ENCODE results near the gene GADD45A. TPM values are rescaled to one million over a fixed set of nuclear protein-coding genes. Genes with fewer than 3 reads are reported as not detected.
A peak's percentile ranks its signal among the peaks of the same experiment; 100 is the strongest.

Gene GADD45A
- total RNA-seq, 1 experiment from 2014 or later = 46.0 TPM

DNA sequence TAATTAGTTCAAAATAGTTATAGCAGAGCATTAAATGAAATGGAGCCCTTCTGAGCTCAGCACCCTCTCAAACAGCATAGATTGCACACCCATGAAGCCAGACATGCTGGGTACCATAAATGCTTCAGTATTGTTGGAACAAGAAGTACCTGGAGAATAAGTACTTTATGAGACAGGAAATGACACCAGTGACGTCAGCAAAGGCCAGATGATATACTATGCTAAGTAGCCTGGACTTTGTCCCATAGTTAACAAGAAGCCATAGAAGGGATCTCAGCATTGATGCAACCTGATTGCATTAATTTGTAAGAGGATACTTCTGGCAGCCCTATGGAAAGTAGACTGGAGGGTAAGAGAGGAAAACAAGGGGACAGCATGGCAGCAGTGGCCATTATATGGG, 16.3 kb upstream of the GADD45A start:
- DNase-seq (ENCODE audit: low read depth) = no peak

DNA sequence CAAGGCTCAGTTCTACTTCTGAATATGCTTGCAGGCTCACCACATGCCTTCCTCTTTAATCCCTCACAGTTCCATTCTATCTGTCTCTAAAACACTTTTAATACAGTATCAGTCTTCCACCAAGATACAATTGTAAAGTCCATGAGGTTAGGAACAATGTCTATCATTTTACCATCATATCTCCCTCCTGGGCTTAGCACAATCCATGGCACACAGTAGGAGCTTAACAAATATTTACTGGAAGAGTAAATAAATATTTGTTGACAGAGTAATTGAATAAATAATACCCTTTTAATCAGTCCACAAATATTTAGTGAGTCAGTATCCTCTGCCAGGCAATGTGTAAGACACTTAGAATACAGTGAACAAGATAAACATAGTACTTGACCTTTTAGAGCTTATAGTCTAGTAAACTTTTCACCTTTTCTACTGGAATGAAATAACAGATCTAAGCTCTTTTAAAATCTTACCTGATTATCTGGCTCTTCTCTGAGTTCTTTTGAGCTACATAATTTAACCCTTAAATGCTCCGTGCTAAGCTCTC, 12.7 kb upstream of the GADD45A start:
- no peak for DNase-seq (ENCODE audit: low read depth)

DNA sequence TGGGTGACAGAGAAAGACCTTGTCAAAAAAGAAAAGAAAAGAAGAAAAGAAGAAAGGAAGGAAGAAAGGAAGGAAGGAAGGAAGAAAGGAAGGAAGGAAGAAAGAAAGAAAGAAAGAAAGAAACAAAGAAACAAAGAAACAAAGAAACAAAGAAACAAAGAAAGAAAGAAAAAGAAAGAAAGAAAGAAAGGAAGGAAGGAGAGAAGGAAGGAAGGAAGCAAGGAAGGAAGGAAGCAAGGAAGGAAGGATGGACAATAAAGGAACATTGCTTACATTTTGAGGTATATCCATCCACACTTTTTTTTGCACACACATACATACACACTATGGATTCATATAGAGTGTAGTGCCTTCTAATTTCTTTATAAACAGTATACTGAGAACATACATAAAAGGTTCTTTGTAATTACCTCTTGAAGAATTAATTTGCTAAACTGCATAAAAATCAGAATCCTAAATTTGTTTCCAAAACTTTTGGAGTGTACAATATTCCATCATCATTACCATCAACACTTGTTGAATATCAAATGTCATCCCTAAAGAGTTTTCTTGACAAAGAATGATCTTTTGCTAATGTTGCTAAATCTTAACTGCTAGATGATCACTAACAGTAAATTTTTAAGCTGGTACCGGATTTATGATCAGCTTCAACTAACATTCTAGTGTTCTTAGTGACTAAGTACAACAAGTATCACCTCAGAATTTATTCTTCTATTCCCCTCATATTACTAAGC, 11.4 kb upstream of the GADD45A start:
- no peak for DNase-seq (ENCODE audit: low read depth)

DNA sequence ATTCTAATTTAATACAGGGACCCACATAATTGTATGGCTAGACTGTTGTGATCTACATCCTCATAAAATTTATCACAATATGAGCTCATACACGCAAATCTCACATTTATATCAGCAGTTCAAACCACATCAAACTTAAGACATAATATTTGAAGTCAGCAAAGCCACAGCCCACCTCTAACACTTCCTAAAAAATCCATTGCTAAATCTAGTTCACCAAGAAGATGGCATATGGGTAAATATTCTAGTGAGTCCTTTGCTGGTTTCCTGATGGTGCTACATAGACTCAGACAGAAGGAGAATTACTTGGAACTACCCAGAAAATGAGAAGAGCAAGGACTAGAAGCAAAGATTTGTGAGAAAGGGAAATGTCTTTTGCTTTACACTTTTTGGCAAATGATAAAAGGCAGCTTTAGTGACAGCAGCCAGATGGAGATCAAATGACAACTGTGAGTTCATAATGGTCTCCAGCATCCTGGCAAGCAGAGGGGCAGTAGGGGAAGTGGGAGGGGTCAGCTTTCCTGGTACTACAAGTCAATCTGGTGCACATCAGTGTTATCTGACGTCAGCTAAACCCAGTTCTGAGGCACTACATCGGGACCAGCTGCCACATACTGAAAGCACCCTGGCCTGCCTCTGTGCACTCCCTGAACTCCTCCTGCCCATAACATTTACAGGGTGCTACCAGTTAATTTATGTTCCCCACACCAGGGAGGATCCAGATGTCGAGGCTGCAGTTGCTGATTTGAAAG, 10.6 kb upstream of the GADD45A start:
- peak; percentile 91 for DNase-seq (ENCODE audit: low read depth)

DNA sequence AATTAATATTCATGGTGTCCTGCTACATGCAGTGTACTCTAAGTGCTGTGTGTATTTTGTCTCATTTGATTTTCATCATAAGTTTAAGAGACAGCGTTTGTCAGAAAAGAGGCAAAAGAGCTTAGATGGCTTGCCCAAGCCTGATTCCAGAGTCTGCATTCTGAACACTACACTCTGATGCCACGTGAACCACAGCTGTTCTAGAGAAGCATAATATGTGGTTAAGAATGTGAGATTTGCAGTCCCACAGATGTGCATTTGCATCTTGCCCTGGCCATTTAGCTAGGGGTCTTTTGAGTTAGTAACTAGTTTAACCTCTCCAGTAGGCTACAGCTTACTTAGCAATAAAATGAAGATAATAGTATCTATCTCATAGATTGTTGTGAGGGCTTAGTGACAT, 9.2 kb upstream of the GADD45A start:
- peak; percentile 68 for DNase-seq (ENCODE audit: low read depth)

DNA sequence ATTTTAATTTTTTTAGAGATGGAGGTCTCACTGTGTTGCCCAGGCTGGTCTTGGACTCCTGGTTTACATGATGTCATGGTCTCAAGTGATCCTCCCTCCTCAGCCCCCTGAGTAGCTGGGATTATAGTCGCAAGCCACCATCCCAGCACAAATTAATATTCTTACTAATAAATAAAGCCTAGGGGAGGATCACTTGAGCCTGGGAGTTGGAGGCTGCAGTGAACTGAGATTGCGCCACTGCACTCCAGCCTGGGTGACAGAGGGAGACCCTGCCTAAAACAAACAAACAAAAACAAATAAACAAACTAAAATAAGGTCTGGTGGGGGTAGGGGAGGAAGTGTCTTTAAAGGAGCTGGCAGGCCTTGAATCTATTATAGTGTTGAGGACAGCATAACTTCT, 8.7 kb upstream of the GADD45A start:
- no peak for DNase-seq (ENCODE audit: low read depth)

DNA sequence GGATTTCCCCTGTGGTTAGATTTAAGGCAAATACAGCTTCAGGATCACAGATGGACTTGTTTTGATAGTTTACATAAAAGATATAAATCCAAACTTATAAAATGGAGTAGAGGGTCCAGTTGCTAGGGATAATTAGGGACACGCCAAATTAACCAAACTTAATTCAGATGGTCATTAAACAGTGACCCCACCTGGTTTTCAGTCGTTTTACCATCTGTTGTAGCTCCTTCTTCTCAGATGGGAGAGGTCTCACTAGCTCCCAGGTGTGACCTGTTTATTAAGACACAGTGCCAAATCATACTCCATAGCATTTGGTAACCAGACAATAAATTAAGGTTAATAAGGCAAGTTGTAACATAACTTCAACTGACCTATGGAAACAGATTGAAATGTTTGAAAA, 8.1 kb upstream of the GADD45A start:
- no peak for DNase-seq (ENCODE audit: low read depth)

DNA sequence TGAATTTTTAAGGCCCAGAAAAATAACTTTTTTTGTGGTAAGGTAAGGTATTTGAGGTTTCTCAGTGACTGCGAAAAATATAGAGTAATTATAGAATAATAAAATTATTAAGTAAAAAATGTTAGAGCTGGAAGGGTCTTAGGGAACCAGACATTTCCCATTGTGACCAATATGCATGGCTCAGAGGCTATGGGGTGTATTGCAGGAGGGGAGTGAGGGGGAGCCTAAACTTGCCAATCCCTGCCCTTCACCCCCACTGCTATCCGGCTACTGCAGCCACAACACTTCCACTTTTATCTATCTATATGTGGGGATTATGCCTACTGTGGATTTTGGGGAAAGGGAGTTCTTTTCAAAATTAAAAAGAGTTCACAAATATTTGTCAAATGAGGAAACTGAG, 7.6 kb upstream of the GADD45A start:
- no peak for DNase-seq (ENCODE audit: low read depth)

DNA sequence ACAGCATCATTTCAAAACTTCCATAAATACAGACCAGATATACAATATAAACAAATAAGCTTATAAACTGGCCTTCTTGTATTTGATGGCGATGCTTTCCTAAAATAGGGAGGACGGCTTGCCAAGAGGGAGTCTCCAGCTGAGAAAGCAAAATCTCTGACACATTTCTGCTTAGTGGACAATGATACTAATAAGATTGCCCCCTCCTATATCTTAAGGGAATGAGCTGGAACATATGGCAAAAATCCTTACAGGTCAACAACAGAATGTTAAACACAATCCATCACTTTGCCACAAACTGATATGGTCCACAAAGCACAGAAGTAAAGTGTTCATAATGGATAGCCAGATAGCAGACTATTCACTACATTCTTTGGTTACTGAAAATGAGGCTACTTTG, 7.1 kb upstream of the GADD45A start:
- DNase-seq (ENCODE audit: low read depth) = no peak

DNA sequence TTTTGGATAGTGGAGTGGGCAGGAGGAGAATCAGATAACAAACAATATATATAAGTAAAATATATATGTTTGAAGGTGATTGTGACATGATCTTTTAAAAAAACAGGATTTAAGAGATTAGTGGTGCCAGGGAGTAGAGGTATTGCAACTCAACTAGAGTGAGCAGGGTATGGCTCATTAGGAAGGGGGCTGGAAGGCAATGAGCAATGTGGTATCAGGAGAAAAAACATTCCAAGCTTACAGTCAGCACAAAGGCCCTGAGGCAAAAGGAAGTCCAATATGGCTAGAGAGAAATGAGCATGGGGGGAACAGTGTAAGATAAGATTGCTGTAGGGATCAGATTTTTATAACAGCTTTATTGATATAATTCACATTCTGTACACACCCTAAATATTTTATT, 5.3 kb upstream of the GADD45A start:
- peak; percentile 87 for DNase-seq (ENCODE audit: low read depth)

DNA sequence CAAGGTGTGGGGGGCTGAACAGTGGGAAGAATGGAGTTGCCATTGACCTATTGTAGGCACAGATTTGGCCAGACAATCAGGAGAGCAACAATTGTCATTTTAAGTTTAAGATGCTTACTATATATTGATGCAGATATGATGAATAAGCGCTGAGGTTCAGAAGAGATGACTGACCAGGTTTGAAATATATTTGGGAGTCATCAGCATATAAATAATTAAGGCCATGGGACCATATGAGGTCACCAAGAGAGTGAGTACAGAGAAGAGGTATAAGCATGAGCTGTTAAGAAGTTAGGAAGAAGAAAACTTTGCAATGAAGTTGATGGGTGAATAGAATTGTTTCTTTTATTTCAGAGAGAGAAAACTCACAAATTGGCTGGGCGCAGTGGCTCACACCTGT, 4.5 kb upstream of the GADD45A start:
- DNase-seq (ENCODE audit: low read depth) = no peak

DNA sequence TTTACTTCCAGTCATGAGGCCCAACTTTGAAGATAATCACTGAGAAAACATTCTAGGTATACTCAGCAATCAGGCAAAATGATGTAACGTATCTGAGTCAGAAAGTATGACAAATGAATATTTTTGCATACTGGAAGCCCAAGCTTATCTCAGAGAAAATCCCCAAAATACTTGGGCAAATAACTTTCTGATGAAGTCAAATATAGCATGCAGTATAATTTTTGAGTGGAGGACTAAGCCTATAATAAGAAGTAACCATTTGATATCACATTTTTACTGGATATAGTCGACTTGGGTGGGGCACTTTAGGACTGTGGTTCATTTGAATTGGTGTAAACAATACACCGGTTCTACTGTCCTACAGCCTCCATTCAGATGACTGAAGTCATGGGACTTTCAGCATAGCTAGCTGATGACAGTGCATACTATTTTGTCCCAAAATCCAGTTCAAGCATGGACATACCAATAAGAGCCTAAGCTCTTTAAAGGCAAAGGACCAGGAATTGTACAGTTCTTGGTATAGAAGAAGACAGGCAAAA, 2.3 kb upstream of the GADD45A start:
- DNase-seq (ENCODE audit: low read depth) = peak; percentile 74

DNA sequence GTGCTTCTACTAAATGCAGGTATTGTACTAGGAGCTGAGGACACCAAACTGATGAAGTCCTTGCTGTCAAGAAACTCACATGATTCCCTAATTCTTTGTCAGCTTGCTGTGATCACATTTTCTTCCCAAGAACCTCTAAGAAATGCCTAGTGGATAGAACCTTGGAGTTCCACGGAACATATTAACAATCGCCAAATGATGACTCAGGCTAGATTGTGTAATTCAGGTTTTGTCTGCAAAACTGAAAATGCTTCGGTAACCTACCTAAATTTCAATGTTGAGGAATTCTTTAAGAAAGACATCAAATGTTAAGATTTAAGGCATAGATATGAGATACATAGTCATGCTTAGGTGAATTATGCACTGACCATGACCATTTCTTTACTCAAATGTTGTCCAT, 1.7 kb upstream of the GADD45A start:
- peak; percentile 71 for DNase-seq (ENCODE audit: low read depth)

DNA sequence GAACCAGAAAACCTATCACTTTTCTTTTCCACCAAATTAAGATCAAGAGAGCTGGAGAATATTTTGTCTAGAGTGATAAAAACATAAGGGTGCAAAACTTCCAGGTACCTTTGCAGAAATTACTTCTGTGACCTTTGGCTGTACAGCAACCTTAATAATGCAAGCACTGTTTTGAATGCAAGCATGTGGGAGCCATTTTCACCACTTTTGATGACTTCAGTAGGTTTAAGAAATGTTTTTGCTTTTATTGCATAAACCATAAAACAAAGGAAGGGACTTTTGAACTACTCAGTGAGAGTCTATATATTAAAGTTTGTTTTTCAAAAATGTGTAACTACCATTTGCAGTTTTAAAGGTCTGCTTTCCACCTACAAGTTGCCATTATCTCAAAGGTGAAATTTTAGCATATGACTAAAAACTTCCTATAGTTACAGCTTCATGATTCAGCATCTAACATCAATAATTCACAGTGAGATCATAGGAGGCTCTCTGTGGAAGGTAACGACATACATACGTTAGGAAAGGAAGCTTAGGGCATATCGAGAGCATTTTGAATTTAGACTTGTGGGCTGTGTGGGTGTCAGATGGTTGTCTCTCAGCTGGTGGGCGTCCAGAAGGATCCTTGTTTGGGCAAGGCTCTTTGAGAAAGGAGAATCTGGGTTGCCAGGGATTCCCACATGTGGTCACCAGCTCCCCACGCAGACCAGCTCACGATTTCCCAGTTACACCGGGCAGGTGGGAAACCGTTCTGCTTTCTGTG, 1.1 kb upstream of the GADD45A start:
- DNase-seq (ENCODE audit: low read depth) = peak; percentile 35

DNA sequence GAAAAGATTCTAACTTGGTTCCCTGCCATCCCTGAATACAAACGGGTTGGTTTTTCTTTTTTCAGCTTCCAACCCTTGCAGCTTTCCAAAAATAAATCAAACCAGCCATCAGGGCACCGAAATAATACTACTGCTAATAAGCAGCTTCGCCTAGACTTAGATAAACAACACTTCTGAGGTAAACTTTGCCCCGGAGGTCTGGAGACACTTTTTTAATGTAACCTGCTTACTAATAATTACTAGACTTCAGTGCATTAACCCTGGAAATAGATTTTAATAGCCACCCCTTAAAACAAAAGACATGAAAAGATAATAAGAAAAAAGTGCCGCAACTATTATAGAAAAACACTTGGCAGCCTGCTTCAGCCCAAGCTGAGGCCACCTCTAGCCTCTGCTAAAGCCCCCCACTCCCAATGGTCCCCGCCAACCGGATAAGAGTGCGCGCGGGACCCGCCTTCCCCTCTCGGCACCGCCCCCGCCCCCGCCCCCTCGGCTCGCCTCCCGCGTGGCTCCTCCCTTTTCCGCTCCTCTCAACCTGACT, 405 bp upstream of the GADD45A start:
- DNase-seq (ENCODE audit: low read depth) = no peak

DNA sequence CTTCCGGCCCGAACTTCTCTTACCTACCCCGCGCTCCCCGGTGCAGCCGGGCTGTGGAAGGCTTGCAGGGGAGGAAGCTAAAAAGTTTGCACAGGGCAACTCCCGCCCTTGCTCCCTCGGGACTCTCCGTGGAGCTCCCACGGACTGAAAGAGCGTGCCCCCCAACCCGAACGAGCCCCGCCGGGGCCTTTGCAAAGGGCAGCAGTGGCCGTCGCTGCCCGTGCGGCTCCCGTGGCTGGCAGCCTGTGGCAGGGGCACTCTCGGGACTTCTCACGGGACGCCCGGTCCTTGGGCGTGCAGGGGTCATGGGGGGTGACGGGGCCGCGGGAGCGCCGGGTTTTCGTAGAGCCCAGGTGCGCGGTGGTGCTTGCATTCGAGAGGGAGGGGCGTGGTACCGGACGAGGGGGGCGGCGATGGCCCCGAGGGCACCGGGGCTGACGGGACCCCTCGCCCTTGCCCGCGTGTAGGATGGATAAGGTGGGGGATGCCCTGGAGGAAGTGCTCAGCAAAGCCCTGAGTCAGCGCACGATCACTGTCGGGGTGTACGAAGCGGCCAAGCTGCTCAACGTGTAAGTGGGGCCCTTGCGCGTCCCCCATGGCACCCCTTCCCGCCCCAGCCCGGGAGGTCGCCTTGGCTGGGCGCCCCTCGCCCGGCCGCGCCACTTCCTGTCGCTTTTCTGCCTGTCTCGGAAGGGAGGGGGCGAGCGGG, 711 bp downstream of the GADD45A start:
- DNase-seq (ENCODE audit: low read depth) = peak; percentile 46

DNA sequence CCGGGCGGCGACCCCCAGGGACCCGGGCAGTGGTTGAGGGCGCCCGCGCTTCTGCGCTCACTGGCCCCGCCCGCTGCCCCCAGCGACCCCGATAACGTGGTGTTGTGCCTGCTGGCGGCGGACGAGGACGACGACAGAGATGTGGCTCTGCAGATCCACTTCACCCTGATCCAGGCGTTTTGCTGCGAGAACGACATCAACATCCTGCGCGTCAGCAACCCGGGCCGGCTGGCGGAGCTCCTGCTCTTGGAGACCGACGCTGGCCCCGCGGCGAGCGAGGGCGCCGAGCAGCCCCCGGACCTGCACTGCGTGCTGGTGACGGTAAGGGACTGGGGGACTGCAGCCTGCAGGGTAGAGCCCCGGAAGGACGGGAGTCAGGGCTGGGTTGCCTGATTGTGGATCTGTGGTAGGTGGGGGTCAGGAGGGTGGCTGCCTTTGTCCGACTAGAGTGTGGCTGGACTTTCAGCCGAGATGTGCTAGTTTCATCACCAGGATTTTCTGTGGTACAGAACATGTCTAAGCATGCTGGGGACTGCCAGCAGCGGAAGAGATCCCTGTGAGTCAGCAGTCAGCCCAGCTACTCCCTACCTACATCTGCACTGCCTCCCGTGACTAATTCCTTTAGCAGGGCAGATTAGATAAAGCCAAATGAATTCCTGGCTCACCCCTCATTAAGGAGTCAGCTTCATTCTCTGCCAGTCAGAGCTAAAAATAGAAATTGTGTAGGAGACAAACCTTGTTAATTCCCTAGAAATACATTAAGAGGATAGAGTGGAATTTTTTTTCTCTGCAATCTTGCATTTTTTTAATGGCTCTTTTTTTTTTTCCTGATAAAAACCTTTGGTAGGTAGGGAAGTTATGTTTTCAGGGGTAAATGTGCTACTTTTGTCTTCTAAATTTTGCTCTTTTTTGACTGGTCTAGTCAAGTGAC, 1.5 kb downstream of the GADD45A start:
- DNase-seq (ENCODE audit: low read depth) = peak; percentile 100

DNA sequence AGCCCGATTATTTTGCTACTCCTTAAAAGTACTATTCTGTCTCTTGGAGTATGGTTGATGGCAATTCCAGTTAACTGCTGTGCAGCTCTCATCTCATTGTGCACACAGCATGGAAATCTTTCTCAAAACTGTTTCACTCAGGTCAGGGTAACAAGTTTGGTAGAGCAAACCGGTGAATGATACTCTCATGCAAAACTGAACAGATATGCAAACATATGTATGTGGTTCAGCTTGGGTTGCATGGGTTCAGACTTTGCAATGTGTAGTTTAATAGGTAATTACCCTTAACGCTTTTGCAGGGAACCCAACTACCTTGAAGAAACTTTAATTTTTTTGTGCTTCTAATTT, 2.2 kb downstream of the GADD45A start:
- no peak for DNase-seq (ENCODE audit: low read depth)

DNA sequence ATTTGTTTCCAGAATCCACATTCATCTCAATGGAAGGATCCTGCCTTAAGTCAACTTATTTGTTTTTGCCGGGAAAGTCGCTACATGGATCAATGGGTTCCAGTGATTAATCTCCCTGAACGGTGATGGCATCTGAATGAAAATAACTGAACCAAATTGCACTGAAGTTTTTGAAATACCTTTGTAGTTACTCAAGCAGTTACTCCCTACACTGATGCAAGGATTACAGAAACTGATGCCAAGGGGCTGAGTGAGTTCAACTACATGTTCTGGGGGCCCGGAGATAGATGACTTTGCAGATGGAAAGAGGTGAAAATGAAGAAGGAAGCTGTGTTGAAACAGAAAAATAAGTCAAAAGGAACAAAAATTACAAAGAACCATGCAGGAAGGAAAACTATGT, 2.6 kb downstream of the GADD45A start:
- peak; percentile 78 for DNase-seq (ENCODE audit: low read depth)

DNA sequence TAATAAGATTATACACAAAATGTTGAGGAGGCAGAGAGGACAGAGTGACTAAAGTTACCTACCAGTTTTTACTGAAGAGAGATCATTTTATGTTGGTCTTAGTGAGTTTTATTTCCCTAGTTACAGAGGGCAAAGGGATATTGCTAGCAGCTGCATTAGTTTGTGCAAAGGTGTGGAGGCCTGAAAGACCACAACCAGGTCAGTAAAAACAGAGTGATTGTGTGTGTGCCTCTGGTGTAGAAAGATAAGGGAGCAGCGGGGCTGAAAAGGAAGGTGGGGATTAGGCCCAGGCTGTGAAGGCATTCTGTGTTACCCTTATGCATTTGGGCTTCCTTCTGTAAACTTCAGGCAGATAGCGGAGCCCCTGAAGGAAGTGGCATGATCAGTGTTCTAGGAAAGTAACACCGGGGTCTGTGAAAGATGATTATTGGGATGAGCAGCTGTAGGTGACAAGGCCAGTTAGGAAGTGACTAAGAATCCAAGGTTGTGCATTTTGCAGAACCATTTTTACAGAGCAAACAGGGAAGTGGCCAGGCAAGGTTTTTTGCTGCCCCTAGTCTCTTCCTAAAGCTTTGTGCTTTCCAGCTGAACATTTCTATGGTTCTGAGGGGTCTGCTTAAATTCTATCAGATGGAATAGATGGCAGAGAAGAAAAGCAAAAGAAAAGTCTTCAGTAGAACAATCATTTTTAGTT, 3.7 kb downstream of the GADD45A start:
- DNase-seq (ENCODE audit: low read depth) = no peak
